HG03575 (cell line): Measurements from ENCODE around the gene PEDS1.
"Not testable (repeated sequence)": the region's sequence is repeated elsewhere in the genome, so short reads cannot be mapped to it uniquely, and the experiment has no call there.

Experiments used
- ATAC-seq: cut with Tn5 transposase; IDR thresholded peaks from one replicate; pipeline ENCODE4 v1.9.1; 2021; ENCODE audit not compliant: unreplicated experiment, insufficient number of reproducible peaks, low FRiP score; ENCODE audit errors: extremely low read depth

PEDS1 gene

GRCh38 chr20:50170549-50171220 is 17.2 kb upstream of the PEDS1 start:
- ATAC-seq, result no peak

GRCh38 chr20:50169329-50169823 is 15.9 kb upstream of the PEDS1 start:
- ATAC-seq, result no peak

DNA sequence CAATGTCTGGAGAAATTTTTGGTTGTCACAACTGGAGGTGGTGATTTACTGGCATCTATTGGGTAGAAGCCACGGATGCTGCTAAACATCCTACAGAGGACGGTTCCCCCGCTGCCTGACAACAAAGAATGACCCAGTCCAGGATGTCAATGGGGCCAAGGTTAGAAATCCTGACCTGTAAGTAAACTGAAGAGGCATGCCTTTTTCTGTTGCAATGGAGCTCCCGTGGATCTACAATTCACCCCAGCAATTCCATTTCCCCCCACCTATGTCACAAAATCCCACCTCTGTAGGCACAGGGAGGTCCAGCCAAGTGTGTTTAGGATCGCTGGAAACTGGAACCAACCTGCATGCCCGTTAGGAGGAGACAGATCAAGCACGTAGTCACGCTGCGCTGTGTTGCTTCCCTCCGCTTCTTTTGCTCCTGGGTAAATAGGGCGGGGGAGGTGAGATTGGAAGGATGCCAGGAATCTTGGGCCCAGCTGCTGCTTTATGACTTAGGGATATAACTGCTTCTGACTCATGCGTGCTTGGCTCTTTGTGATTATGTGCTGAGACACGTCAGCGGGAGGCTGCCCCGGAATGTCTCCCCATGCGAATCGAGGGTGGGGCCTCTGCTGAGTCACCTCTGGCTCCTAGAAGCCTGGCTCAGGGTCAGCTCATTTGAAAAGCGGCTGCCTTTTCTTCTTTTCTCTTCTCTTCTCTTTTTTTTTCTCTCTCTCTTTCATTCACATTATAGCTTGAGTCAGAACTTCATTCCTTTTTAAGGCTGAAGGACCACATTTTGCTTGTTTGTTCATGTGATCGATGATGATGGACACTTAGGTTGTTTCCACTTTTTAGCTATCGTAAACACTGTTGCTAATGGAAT is 12.4 kb upstream of the PEDS1 start:
- ATAC-seq, result peak; percentile 92

DNA sequence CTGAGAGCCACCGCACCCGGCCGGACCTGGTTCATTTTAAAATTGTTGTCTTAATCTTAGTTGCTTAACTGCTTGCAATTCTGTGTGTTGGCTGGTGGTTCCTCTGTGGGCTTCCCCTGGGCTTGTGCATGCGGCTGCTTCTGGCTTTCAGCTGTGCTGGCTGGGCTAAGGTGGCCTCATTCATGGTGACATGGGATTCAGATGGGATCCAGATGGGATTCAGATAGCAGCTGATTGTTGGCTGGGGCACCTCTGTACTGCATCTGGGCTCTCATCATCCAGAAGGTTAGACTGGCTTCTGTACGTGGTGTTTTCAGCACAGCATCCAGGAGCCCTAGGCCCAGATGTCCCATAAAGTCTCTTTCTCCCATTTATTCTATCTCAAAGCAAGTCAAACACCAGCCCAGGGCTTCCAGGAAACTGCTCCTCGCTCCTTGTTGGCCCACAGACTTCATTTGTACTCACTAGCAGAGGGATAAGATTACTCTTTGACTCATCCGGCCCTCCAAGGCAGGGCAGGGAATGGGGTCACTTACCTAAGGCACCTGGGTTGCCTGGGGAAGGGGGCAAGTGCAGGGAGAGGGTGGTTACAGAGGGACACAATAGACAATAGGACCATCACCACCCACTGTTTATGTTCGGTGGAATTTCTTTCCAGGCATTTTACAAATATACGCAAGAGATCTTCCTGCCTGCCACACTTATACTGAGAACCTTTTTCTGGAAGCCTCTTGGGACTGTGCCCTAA is 10.2 kb upstream of the PEDS1 start:
- ATAC-seq, result no peak

DNA sequence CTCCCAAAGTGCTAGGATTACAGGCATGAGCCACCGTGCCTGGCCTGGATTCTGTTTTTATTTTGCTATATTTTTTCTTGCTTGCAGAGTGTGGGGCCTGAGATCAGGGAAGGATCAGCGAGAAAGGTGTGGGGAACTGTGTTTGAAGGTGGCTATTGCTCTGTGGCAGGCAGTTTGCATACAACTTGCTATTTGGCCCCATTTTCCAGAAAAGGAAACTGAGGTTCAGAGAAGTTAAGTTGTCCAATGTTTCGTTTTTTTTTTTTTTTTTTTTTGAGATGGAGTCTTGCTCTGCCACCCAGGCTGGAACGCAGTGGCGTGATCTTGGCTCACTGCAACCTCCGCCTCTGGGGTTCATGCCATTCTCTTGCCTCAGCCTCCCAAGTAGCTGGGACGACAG is 8.0 kb upstream of the PEDS1 start:
- ATAC-seq, result not testable (repeated sequence)

GRCh38 chr20:50153153-50153499 is 397 bp downstream of the PEDS1 start:
- ATAC-seq, result no peak

DNA sequence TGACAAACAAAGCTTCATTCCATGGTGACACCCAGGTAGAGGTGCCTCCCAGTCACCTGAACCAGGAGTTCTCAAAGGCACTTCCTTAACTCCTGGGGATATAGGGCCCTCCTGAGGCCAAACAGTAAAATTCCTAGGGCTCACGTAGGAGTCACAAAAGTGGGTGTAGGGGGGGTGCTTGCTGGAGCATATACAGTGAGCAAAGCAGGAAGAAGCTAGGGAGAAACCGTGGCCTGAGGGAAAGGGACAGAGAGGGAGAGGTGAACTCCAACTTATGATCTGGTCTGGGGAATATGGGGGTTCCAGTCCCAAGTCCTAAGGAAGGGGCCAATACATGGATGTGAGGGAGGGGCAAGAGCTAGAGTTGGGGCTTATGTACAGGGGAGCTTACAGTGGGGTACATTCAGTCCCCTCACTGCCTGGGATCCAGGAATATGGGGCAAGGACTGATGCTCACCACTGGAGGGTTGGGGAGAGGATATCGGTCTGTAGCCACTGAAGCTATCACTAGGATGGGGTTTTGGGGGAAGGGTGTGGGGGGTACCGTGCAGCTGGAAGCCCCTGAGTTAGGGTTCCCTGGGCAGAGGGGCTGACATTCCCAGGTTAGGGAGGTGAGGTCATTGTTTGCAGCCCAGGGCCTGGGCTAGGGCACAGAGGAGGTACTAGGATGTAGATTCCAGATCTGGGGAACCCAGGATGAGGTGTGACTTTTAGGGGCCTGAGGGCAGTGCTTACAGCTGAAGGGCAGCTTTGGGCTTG is 950 bp downstream of the PEDS1 start:
- ATAC-seq, result no peak

- no peak for ATAC-seq
Measured at GRCh38 chr20:50151034-50151743, 2.3 kb downstream of the PEDS1 start.

- ATAC-seq, result no peak
Measured at GRCh38 chr20:50149481-50150254, 3.9 kb downstream of the PEDS1 start.

- no peak for ATAC-seq
Measured at GRCh38 chr20:50146732-50147662, 6.5 kb downstream of the PEDS1 start.

GRCh38 chr20:50146214-50146613 is 7.3 kb downstream of the PEDS1 start:
- no peak for ATAC-seq

DNA sequence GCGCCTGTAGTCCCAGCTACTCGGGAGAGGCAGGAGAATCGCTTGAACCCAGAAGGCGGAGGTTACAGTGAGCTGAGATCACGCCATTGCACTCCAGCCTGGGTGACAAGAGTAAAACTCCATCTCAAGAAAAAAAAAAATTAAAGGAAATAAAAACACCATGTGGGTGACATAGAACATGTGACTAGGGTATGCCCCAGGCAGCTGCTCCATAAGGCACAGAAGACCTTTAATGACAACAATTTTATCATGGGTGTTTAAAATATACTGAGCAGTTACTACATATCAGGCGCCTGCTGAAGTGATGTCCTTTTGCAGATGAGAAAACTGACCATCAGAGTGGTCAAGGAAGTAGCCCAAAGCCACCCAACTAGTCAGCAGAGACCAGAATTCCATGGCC is 8.0 kb downstream of the PEDS1 start:
- ATAC-seq, result no peak

GRCh38 chr20:50144362-50144761 is 9.2 kb downstream of the PEDS1 start:
- ATAC-seq, result no peak

DNA sequence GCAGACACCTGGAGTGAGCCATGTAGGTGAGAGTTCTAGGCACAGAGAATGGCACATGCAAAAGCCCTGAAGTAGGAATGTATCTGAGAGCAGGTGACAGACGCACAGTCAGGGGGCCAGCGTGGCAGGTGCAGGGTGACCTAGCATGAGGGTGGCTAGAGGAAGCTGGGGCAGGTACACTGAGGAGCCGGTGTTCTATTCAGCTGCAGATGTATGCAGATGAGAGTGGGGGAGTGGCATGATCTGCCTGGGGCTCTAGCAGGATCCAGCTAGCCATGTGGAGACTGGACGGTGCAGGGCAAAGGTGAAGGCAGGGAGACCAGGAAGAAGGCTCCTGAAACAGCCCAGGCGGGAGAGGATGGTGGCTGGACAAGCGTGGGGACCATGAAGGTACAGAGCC is 10.7 kb downstream of the PEDS1 start:
- no peak for ATAC-seq

DNA sequence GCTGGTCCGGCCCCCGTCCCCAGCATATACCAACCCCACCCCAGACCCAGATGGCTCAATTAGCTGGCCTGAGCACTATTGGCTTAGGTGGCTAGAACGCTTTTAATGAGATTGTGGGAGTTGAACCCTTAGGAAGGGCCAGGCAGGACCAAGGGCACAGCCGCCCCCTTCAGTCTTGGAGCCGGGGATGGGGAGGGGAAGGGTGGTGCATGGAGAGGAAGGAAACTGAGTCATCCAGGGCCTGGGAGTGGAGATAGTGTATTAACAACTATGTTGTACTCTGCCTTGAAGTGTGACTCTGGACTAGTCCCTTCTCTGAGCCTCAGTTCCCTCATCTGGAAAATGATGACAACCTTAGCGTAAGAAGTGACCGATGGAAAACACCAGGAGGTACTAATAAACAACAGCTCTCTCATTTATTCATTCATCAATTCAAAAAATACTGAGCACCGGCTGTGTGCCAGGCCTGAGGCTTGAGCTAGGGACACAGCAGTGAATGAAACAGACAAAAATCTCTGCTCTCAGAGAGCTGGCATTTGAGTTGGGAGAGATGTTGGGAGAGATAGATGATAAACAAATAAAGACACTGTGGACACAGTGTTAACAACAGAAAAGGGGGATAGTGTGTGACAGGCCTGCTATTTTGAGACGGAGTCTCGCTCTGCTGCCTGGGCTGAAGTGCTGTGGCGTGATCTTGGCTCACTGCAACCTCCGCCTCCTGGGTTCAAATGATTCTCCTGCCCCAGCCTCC is 11.5 kb downstream of the PEDS1 start:
- ATAC-seq, result no peak

GRCh38 chr20:50141018-50141675 is 12.4 kb downstream of the PEDS1 start:
- ATAC-seq, result no peak
